NT2/D1 (cell line): ENCODE data around the gene VAV2.

ENCODE experiments used
- DNase-seq: peaks from one replicate; pipeline ENCODE4 v3.0.0-alpha.2; 2011; ENCODE audit warnings: low read depth, low spot score
- H3K27me3 ChIP-seq: 2 replicates; pipeline ENCODE4 v1.6.0; 2011; ENCODE audit warnings: mild to moderate bottlenecking; ENCODE audit not compliant: insufficient read length, insufficient read depth
- H3K36me3 ChIP-seq: 2 replicates; pipeline ENCODE4 v1.6.1; 2011; ENCODE audit warnings: mild to moderate bottlenecking, low read length, mixed read lengths; ENCODE audit not compliant: insufficient read depth, insufficient read length
- H3K4me1 ChIP-seq: 2 replicates; pipeline ENCODE4 v1.5.1; 2011; ENCODE audit not compliant: insufficient read depth, insufficient read length
- H3K4me3 ChIP-seq: 2 replicates; pipeline ENCODE4 v1.5.1; 2011; ENCODE audit warnings: low read depth; ENCODE audit not compliant: insufficient read length
- H3K9ac ChIP-seq: 2 replicates; pipeline ENCODE4 v1.6.0; 2011; ENCODE audit warnings: low read depth; ENCODE audit not compliant: insufficient read length
- H3K9me3 ChIP-seq: 2 replicates; pipeline ENCODE4 v1.5.1; 2011; ENCODE audit warnings: mild to moderate bottlenecking, low read length; ENCODE audit not compliant: insufficient read depth
- SUZ12 ChIP-seq: IDR thresholded peaks from 2 replicates; pipeline ENCODE4 v1.6.1; 2011; ENCODE audit not compliant: insufficient read length, insufficient read depth; ENCODE audit errors: extremely low read depth
- YY1 ChIP-seq: IDR thresholded peaks from 2 replicates; pipeline ENCODE4 v1.6.1; 2011; ENCODE audit not compliant: insufficient read length, insufficient read depth
- ZNF274 ChIP-seq: IDR thresholded peaks from 2 replicates; pipeline ENCODE4 v1.6.1; 2011; ENCODE audit warnings: mild to moderate bottlenecking, low read depth, low read length

The VAV2 gene

GRCh38 chr9:133815781-133816180 lies 176.3 kb downstream of the VAV2 start:
- Histone ChIP-seq H3K4me1 (no peaks in the 10 kb centered on the region), H3K27me3 (no peaks in the 10 kb centered on the region), H3K9me3 (no peaks in the 10 kb centered on the region), H3K4me3 (no peak overlapping the region), H3K9ac (no peak overlapping the region), H3K36me3 (peaks cover 16% of the 10 kb centered on the region)
- no peak for DNase-seq
- no peak for TF ChIP-seq YY1
- TF ChIP-seq ZNF274, result no peak
- TF ChIP-seq SUZ12, result no peak

- TF ChIP-seq ZNF274 (no peak), SUZ12 (no peak), YY1 (no peak)
These were observed 177.4 kb downstream of the VAV2 start for GRCh38 chr9:133814586-133815208.

GRCh38 chr9:133813749-133814585 lies 178.2 kb downstream of the VAV2 start:
- no peaks in the 10 kb centered on the region for H3K27me3 ChIP-seq
- H3K9me3 ChIP-seq, result no peaks in the 10 kb centered on the region
- TF ChIP-seq ZNF274 (no peak), SUZ12 (no peak), YY1 (no peak)
- DNase-seq, result no peak
- no peak overlapping the region for H3K4me3 ChIP-seq
- peaks cover 2% of the 10 kb centered on the region for H3K4me1 ChIP-seq
- H3K36me3 ChIP-seq, result peaks cover 31% of the 10 kb centered on the region
- H3K9ac ChIP-seq, result no peak overlapping the region

More at GRCh38 chr9:133814586-133815208, 177.4 kb downstream of the VAV2 start:
- no peak for DNase-seq
- H3K4me1 ChIP-seq, result peaks cover 2% of the 10 kb centered on the region
- H3K4me3 ChIP-seq, result no peak overlapping the region
- no peaks in the 10 kb centered on the region for H3K27me3 ChIP-seq
- peaks cover 23% of the 10 kb centered on the region for H3K36me3 ChIP-seq
- H3K9me3 ChIP-seq, result no peaks in the 10 kb centered on the region
- no peak overlapping the region for H3K9ac ChIP-seq

- Histone ChIP-seq H3K4me1 (peaks cover 2% of the 10 kb centered on the region), H3K36me3 (peaks cover 39% of the 10 kb centered on the region), H3K9me3 (no peaks in the 10 kb centered on the region), H3K4me3 (no peak overlapping the region), H3K27me3 (no peaks in the 10 kb centered on the region), H3K9ac (no peak overlapping the region)
- no peak for TF ChIP-seq SUZ12
- no peak for TF ChIP-seq ZNF274
- TF ChIP-seq YY1, result no peak
- DNase-seq, result no peak
These were observed 179.0 kb downstream of the VAV2 start for GRCh38 chr9:133812941-133813748.

GRCh38 chr9:133812077-133812868 lies 179.9 kb downstream of the VAV2 start:
- H3K4me1 ChIP-seq, result peaks cover 2% of the 10 kb centered on the region

GRCh38 chr9:133811471-133811870 lies 180.7 kb downstream of the VAV2 start:
- Histone ChIP-seq H3K36me3 (peaks cover 55% of the 10 kb centered on the region), H3K9ac (no peak overlapping the region), H3K9me3 (no peaks in the 10 kb centered on the region), H3K4me3 (no peak overlapping the region), H3K4me1 (peaks cover 2% of the 10 kb centered on the region), H3K27me3 (no peaks in the 10 kb centered on the region)
- no peak for TF ChIP-seq YY1
- TF ChIP-seq SUZ12, result no peak
- TF ChIP-seq ZNF274, result no peak
- no peak for DNase-seq

More at GRCh38 chr9:133812077-133812868, 179.9 kb downstream of the VAV2 start:
- Histone ChIP-seq H3K9me3 (no peaks in the 10 kb centered on the region), H3K4me3 (no peak overlapping the region), H3K27me3 (no peaks in the 10 kb centered on the region), H3K36me3 (peaks cover 47% of the 10 kb centered on the region), H3K9ac (no peak overlapping the region)
- no peak for TF ChIP-seq SUZ12
- no peak for TF ChIP-seq ZNF274
- TF ChIP-seq YY1, result no peak
- DNase-seq, result no peak
